HL-60/S4 (cell line): ENCODE results near the gene CAMSAP2.
"Not testable (repeated sequence)": the region's sequence is repeated elsewhere in the genome, so short reads cannot be mapped to it uniquely, and the experiment has no call there.

Source experiments
- in situ Hi-C: fragments of 300-500 bp; cut with MboI; formaldehyde crosslinking; loops from 2 replicates; pipeline ENCODE4 v1.14.3; 2022; ENCODE audit warnings: low sequenced_read_pairs

Gene CAMSAP2

GRCh38 chr1:200780545-200781369 is 42.1 kb downstream of the CAMSAP2 start:
- in situ Hi-C loops = no loop called here

- in situ Hi-C loops = no loop called here
Observed at GRCh38 chr1:200783926-200784325, 45.2 kb downstream of the CAMSAP2 start.

- in situ Hi-C loops = no loop called here
Observed at GRCh38 chr1:200784576-200784975, 45.9 kb downstream of the CAMSAP2 start.

GRCh38 chr1:200786788-200787187 is 48.1 kb downstream of the CAMSAP2 start:
- in situ Hi-C loops = no loop called here

- in situ Hi-C loops = no loop called here
Observed at GRCh38 chr1:200787896-200788387, 49.2 kb downstream of the CAMSAP2 start.

GRCh38 chr1:200791012-200791411 is 52.3 kb downstream of the CAMSAP2 start:
- in situ Hi-C loops = not testable (repeated sequence)

- in situ Hi-C loops = no loop called here
Observed at GRCh38 chr1:200793677-200794076, 55.0 kb downstream of the CAMSAP2 start.

GRCh38 chr1:200794506-200795065 is 55.9 kb downstream of the CAMSAP2 start:
- in situ Hi-C loops = no loop called here

- in situ Hi-C loops = no loop called here
Observed at GRCh38 chr1:200795156-200795555, 56.5 kb downstream of the CAMSAP2 start.

- in situ Hi-C loops = loop anchor here (10.0 kb wide), 1 partner anchor 177 kb away; the partner anchor contains the start of gene KIF14
Observed at GRCh38 chr1:200802042-200802441, 63.3 kb downstream of the CAMSAP2 start.

- in situ Hi-C loops = loop anchor here (10.0 kb wide), 1 partner anchor 178 kb away; the partner anchor contains the start of gene KIF14
Observed at GRCh38 chr1:200802865-200803512, 64.3 kb downstream of the CAMSAP2 start.

- in situ Hi-C loops = loop anchor here (10.0 kb wide), 1 partner anchor 181 kb away; the partner anchor contains the start of gene KIF14
Observed at GRCh38 chr1:200805719-200806118, 67.0 kb downstream of the CAMSAP2 start.

GRCh38 chr1:200808846-200809245 is 70.2 kb downstream of the CAMSAP2 start:
- in situ Hi-C loops = loop anchor here (10.0 kb wide), 1 partner anchor 184 kb away; the partner anchor contains the start of gene KIF14

- in situ Hi-C loops = no loop called here
Observed at GRCh38 chr1:200811704-200812103, 73.0 kb downstream of the CAMSAP2 start.

GRCh38 chr1:200816624-200817224 is 78.0 kb downstream of the CAMSAP2 start:
- in situ Hi-C loops = not testable (repeated sequence)

GRCh38 chr1:200818248-200818647 is 79.6 kb downstream of the CAMSAP2 start:
- in situ Hi-C loops = no loop called here

GRCh38 chr1:200819726-200820125 is 81.0 kb downstream of the CAMSAP2 start:
- in situ Hi-C loops = no loop called here

- in situ Hi-C loops = no loop called here
Observed at GRCh38 chr1:200831091-200831490, 92.4 kb downstream of the CAMSAP2 start.

- in situ Hi-C loops = no loop called here
Observed at GRCh38 chr1:200834383-200834782, 95.7 kb downstream of the CAMSAP2 start.

- in situ Hi-C loops = no loop called here
Observed at GRCh38 chr1:200836213-200836612, 97.5 kb downstream of the CAMSAP2 start.
